OCI-M2 (cell line): ENCODE data around the gene USP24.

Source experiments
- DNase-seq: peaks from one replicate; lab custom pipeline; 2025; ENCODE audit not compliant: unreplicated experiment; lab: John Stamatoyannopoulos, UW

Gene USP24

GRCh38 chr1:55070293-55071164, 144.6 kb downstream of the USP24 start:
- no peak for DNase-seq

- DNase-seq = no peak
Observed at GRCh38 chr1:55069280-55069679, 145.9 kb downstream of the USP24 start.

- DNase-seq = no peak
Observed at GRCh38 chr1:55068638-55069037, 146.5 kb downstream of the USP24 start.

GRCh38 chr1:55067914-55068313, 147.2 kb downstream of the USP24 start:
- no peak for DNase-seq

- no peak for DNase-seq
Observed at GRCh38 chr1:55067022-55067778, 148.0 kb downstream of the USP24 start.

GRCh38 chr1:55065648-55066047, 149.5 kb downstream of the USP24 start:
- DNase-seq = no peak

- DNase-seq = no peak
Observed at GRCh38 chr1:55064861-55065263, 150.3 kb downstream of the USP24 start.

- DNase-seq = no peak
Observed at GRCh38 chr1:55064071-55064581, 151.0 kb downstream of the USP24 start.

GRCh38 chr1:55063577-55063942, 151.6 kb downstream of the USP24 start:
- no peak for DNase-seq

GRCh38 chr1:55062801-55063576, 152.2 kb downstream of the USP24 start:
- DNase-seq = no peak

- no peak for DNase-seq
Observed at GRCh38 chr1:55061706-55062321, 153.3 kb downstream of the USP24 start.

- DNase-seq = no peak
Observed at GRCh38 chr1:55061000-55061705, 154.0 kb downstream of the USP24 start.

GRCh38 chr1:55060133-55060999, 154.8 kb downstream of the USP24 start:
- DNase-seq = no peak

GRCh38 chr1:55059302-55060132, 155.6 kb downstream of the USP24 start:
- no peak for DNase-seq

GRCh38 chr1:55057956-55058298, 157.2 kb downstream of the USP24 start:
- DNase-seq = no peak

- DNase-seq = no peak
Observed at GRCh38 chr1:55057270-55057955, 157.8 kb downstream of the USP24 start.

GRCh38 chr1:55056632-55056992, 158.6 kb downstream of the USP24 start:
- no peak for DNase-seq
